ENCODE measurements around the gene SUN5.

Gene SUN5

GRCh38 chr20:33021879-33022278, 17.6 kb upstream of the SUN5 start:
- DNase-seq (ENCODE audit: extremely low read depth, insufficient read length): no peak
- TF ChIP-seq CTCF (IDR thresholded peaks at IDR 0.05; ENCODE audit: insufficient read depth, low read length, poor library complexity, severe bottlenecking): no peak
- Histone ChIP-seq H3K4me3 (replicated peaks; ENCODE audit: low read depth, low read length) (no peak overlapping the region), H3K36me3 (ENCODE audit: control insufficient read depth, insufficient read depth, low read length) (no peaks in the 10 kb centered on the region), H3K27me3 (replicated peaks; ENCODE audit: control insufficient read depth, insufficient read depth, low read length) (no peaks in the 10 kb centered on the region)

- no peaks in the 10 kb centered on the region for H3K27me3 ChIP-seq (replicated peaks; ENCODE audit: control insufficient read depth, insufficient read depth, low read length)
- DNase-seq (ENCODE audit: extremely low read depth, insufficient read length): no peak
- H3K36me3 ChIP-seq (ENCODE audit: control insufficient read depth, insufficient read depth, low read length): no peaks in the 10 kb centered on the region
- TF ChIP-seq CTCF (IDR thresholded peaks at IDR 0.05; ENCODE audit: insufficient read depth, low read length, poor library complexity, severe bottlenecking): no peak
- H3K4me3 ChIP-seq (replicated peaks; ENCODE audit: low read depth, low read length): no peak overlapping the region
Measured at GRCh38 chr20:33020278-33021161, 16.3 kb upstream of the SUN5 start.

- H3K27me3 ChIP-seq (replicated peaks; ENCODE audit: control insufficient read depth, insufficient read depth, low read length): no peaks in the 10 kb centered on the region
- TF ChIP-seq CTCF (IDR thresholded peaks at IDR 0.05; ENCODE audit: insufficient read depth, low read length, poor library complexity, severe bottlenecking): no peak
- H3K36me3 ChIP-seq (ENCODE audit: control insufficient read depth, insufficient read depth, low read length): no peaks in the 10 kb centered on the region
- no peak overlapping the region for H3K4me3 ChIP-seq (replicated peaks; ENCODE audit: low read depth, low read length)
- DNase-seq (ENCODE audit: extremely low read depth, insufficient read length): no peak
Measured at GRCh38 chr20:33019465-33020277, 15.4 kb upstream of the SUN5 start.

GRCh38 chr20:33018169-33018931, 14.1 kb upstream of the SUN5 start:
- H3K36me3 ChIP-seq (ENCODE audit: control insufficient read depth, insufficient read depth, low read length): no peaks in the 10 kb centered on the region
- H3K27me3 ChIP-seq (replicated peaks; ENCODE audit: control insufficient read depth, insufficient read depth, low read length): no peaks in the 10 kb centered on the region
- no peak overlapping the region for H3K4me3 ChIP-seq (replicated peaks; ENCODE audit: low read depth, low read length)
- TF ChIP-seq CTCF (IDR thresholded peaks at IDR 0.05; ENCODE audit: insufficient read depth, low read length, poor library complexity, severe bottlenecking): no peak
- DNase-seq (ENCODE audit: extremely low read depth, insufficient read length): no peak

- Histone ChIP-seq H3K4me3 (replicated peaks; ENCODE audit: low read depth, low read length) (no peak overlapping the region), H3K27me3 (replicated peaks; ENCODE audit: control insufficient read depth, insufficient read depth, low read length) (no peaks in the 10 kb centered on the region), H3K36me3 (ENCODE audit: control insufficient read depth, insufficient read depth, low read length) (no peaks in the 10 kb centered on the region)
- no peak for DNase-seq (ENCODE audit: extremely low read depth, insufficient read length)
- no peak for TF ChIP-seq CTCF (IDR thresholded peaks at IDR 0.05; ENCODE audit: insufficient read depth, low read length, poor library complexity, severe bottlenecking)
Measured at GRCh38 chr20:33017542-33017941, 13.3 kb upstream of the SUN5 start.

Data from GM06990 (cell line).